Mesendoderm (in vitro differentiated cells): ENCODE measurements around the gene COG4.

Experiments used
- DNase-seq: peaks from one replicate; pipeline ENCODE4 v3.0.0; 2013
- H2AK5ac ChIP-seq: 2 replicates; pipeline ENCODE4 v1.6.1; 2013; ENCODE audit warnings: low read length, inconsistent platforms
- H2BK120ac ChIP-seq: 2 replicates; pipeline ENCODE4 v1.6.1; 2013; ENCODE audit warnings: low read depth, mild to moderate bottlenecking, low read length, moderate library complexity, mixed read lengths
- H2BK15ac ChIP-seq: replicated peaks from 2 replicates; pipeline ENCODE4 v1.6.1; 2013; ENCODE audit warnings: low read depth, mild to moderate bottlenecking, moderate library complexity
- H2BK5ac ChIP-seq: 2 replicates; pipeline ENCODE4 v1.6.1; 2013; ENCODE audit warnings: low read length, inconsistent platforms
- H3K18ac ChIP-seq: 2 replicates; pipeline ENCODE4 v1.6.1; 2013; ENCODE audit warnings: mild to moderate bottlenecking, low read length, mixed read lengths
- H3K23ac ChIP-seq: one replicate; pipeline ENCODE4 v1.6.1; 2013; ENCODE audit warnings: low read length
- H3K27ac ChIP-seq: 2 replicates; pipeline ENCODE4 v1.5.1; 2013; ENCODE audit warnings: low read depth, mild to moderate bottlenecking, inconsistent platforms, low read length, moderate library complexity
- H3K27me3 ChIP-seq: 2 replicates; pipeline ENCODE4 v1.6.1; 2013; ENCODE audit warnings: low read length, control low read depth, mild to moderate bottlenecking, inconsistent platforms; ENCODE audit not compliant: insufficient read depth, poor library complexity
- H3K36me3 ChIP-seq: 2 replicates; pipeline ENCODE4 v1.6.1; 2013; ENCODE audit warnings: low read length, inconsistent platforms; ENCODE audit not compliant: control insufficient read depth, insufficient read depth
- H3K4ac ChIP-seq: one replicate; pipeline ENCODE4 v1.6.1; 2013; ENCODE audit warnings: low read depth, mild to moderate bottlenecking, low read length, moderate library complexity
- H3K4me1 ChIP-seq: 2 replicates; pipeline ENCODE4 v1.6.1; 2013; ENCODE audit warnings: low read depth, low read length, inconsistent platforms; ENCODE audit not compliant: control insufficient read depth
- H3K4me2 ChIP-seq: 2 replicates; pipeline ENCODE4 v1.6.1; 2013; ENCODE audit warnings: low read length
- H3K4me3 ChIP-seq: 2 replicates; pipeline ENCODE4 v1.5.1; 2013; ENCODE audit warnings: mild to moderate bottlenecking, low read length
- H3K56ac ChIP-seq: one replicate; pipeline ENCODE4 v1.6.1; 2013; ENCODE audit warnings: low read length
- H3K79me1 ChIP-seq: 2 replicates; pipeline ENCODE4 v1.6.1; 2013; ENCODE audit warnings: low read length, inconsistent platforms
- H3K79me2 ChIP-seq: 2 replicates; pipeline ENCODE4 v1.6.1; 2013; ENCODE audit warnings: mild to moderate bottlenecking, low read length; ENCODE audit not compliant: control insufficient read depth, insufficient read depth
- H3K9ac ChIP-seq: 2 replicates; pipeline ENCODE4 v1.6.1; 2013; ENCODE audit warnings: low read length, inconsistent platforms
- H4K5ac ChIP-seq: one replicate; pipeline ENCODE4 v1.6.1; 2013; ENCODE audit warnings: low read length
- H4K8ac ChIP-seq: one replicate; pipeline ENCODE4 v1.6.1; 2013; ENCODE audit warnings: low read depth, mild to moderate bottlenecking, control low read depth, low read length, moderate library complexity
- WGBS: extraction: QIAGEN DNeasy Blood & Tissue Kit; methylation state at CpG from one replicate; pipeline ENCODE4 v1.1.7; 2013; ENCODE audit warnings: low lambda C conversion rate, missing lambda C conversion rate; ENCODE audit not compliant: insufficient coverage; ENCODE audit errors: extremely low coverage; 5-methylcytosine and 5-hydroxymethylcytosine counted together

COG4 gene

DNA sequence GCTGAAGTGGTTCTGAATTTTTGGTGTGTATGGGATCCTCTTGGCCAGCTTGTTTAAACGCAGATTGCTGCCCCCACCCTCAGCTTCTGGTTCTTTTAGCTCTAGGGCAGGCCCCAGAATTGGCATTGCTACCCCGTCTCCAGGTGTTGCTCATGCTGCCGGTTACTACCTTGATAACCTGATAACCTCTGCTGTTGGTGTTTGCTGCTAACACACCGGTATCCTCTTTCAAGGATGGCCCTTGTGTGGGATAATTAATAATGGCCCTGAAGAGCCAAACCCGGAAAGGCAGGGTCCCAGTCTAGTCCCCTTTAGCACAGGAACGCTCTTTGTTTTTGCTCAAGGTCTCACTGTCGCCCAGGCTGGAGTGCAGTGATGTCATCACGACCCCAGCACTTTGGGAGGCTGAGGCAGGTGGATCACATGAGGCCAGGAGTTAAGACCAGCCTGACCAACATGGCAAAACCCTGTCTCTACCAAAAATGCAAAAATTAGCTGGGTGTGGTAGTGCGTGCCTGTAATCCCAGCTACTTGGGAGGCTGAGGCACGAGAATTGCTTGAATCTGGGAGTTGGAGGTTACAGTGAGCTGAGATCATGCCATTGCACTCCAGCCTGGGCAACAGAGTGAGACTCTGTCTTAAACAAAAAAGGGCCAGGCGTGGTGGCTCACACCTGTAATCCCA, 83.2 kb downstream of the COG4 start:
- Histone ChIP-seq H3K56ac (peak overlapping the region; percentile 12), H3K9ac (peak overlapping the region; percentile 90), H3K4me3 (no peak overlapping the region), H3K27me3 (no peaks in the 10 kb centered on the region), H3K79me2 (peaks cover 26% of the 10 kb centered on the region), H2AK5ac (no peak overlapping the region), H2BK120ac (no peak overlapping the region), H3K79me1 (peaks cover 2% of the 10 kb centered on the region), H3K4me1 (peaks cover 5% of the 10 kb centered on the region), H4K5ac (no peak overlapping the region), H2BK5ac (no peak overlapping the region), H3K4me2 (no peak overlapping the region), H3K27ac (no peak overlapping the region), H3K36me3 (no peaks in the 10 kb centered on the region), H3K4ac (no peak overlapping the region), H3K18ac (no peak overlapping the region), H4K8ac (no peak overlapping the region), H2BK15ac (no peak overlapping the region), H3K23ac (no peak overlapping the region)
- WGBS: no CpG with 5 or more reads among the region's 11 CpGs
- no peak for DNase-seq

DNA sequence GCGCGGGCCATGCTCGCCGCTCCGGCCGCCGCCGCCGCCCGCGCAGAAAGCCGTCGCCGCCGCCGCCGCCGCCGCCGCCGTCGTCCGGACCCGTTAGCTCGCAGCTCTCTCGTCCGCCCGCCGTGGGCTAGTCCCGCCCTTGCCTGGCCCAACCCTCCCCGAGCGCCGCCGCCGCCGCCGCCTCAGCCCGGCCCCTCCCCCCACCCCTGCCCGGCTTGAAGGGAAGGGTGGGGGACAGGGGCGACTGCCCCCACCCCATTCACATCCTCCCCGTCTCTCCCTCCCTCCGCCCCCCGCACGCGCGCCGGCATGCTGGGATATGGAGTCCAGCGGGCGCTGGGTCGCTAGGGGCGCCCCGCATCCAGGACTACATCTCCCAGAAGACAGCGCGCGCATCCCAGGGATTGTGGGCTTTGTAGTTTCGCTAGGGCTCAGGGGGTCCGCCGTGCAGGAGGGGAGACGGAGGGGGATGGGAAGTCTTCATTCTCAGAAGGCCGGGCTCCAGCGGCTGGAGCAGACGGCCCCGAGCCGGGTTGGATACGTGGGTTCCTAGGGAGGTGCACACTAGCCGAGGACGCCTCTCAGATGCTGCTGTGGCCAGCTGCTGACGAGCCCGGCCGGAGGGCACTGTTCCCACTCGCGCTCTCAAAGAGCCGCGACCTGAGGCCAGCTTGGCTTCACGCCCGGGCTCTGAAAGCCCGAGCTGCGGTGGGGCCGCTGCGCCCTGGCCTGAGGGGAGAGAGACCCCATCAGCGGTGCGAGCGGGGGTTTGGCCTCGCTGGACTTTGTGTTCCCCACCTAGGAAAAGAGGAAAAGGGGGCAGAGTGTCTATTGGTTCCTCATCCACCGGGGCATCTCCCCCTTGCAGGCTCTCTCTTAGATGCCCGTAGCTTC, 84.1 kb downstream of the COG4 start, which contains the start of gene ST3GAL2:
ST3GAL2 (minus strand) TSS at position 132 of the 894 bp plus-strand sequence. CDS start 40,570 bp downstream, outside the sequence.
- Histone ChIP-seq H2BK120ac (peak within 1 kb of the TSS; percentile 3), H3K79me2 (peaks cover 35% of the 10 kb centered on the region), H3K4me2 (peak within 1 kb of the TSS; percentile 85), H3K36me3 (peaks cover 2% of the 10 kb centered on the region), H4K8ac (no peak within 1 kb of the TSS), H2BK5ac (peak within 1 kb of the TSS; percentile 91), H3K18ac (peak within 1 kb of the TSS; percentile 95), H3K27me3 (no peaks in the 10 kb centered on the region), H3K4me3 (peak within 1 kb of the TSS; percentile 89), H3K79me1 (peaks cover 8% of the 10 kb centered on the region), H3K4ac (peak within 1 kb of the TSS; percentile 94), H4K5ac (no peak within 1 kb of the TSS), H2BK15ac (no peak within 1 kb of the TSS), H3K56ac (peak within 1 kb of the TSS; percentile 95), H3K4me1 (peaks cover 5% of the 10 kb centered on the region), H3K27ac (peak within 1 kb of the TSS; percentile 72), H3K23ac (peak within 1 kb of the TSS; percentile 100), H2AK5ac (peak within 1 kb of the TSS; percentile 96), H3K9ac (peak within 1 kb of the TSS; percentile 90)
- DNase-seq: peak; percentile 98
- no CpG with 5 or more reads among the region's 86 CpGs for WGBS

DNA sequence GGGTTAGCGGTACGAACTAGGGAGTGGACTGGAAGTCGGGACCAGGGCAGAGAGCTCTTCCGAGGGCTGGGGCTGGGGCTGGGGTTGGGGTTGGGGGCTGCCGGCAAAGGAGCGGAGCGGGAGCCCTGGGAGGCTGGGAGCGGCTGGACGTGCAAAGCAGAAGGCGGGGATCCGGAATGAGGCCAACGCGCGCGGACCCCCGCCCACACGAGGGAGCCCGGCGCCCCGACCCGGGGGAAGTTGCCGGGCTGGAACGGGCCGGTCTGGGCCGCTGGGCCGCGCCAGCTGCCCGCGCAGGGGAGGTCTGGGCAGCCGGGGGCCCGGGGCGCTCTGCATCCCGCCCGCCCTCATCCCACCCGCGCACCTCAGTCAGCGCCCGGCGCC, 84.8 kb downstream of the COG4 start:
- peaks cover 41% of the 10 kb centered on the region for H3K79me2 ChIP-seq
- peak overlapping the region; percentile 63 for H3K4me2 ChIP-seq
- H3K79me1 ChIP-seq: peaks cover 12% of the 10 kb centered on the region
- no peak overlapping the region for H3K23ac ChIP-seq
- no CpG with 5 or more reads among the region's 39 CpGs for WGBS
- peak overlapping the region; percentile 94 for H3K4ac ChIP-seq
- H2BK15ac ChIP-seq: no peak overlapping the region
- no peak overlapping the region for H4K8ac ChIP-seq
- peak overlapping the region; percentile 87 for H3K56ac ChIP-seq
- H3K27me3 ChIP-seq: no peaks in the 10 kb centered on the region
- peak overlapping the region; percentile 84 for H3K9ac ChIP-seq
- H3K4me3 ChIP-seq: peak overlapping the region; percentile 89
- peak overlapping the region; percentile 72 for H3K27ac ChIP-seq
- no peak overlapping the region for H2BK5ac ChIP-seq
- no peak for DNase-seq
- H3K4me1 ChIP-seq: peaks cover 8% of the 10 kb centered on the region
- peaks cover 2% of the 10 kb centered on the region for H3K36me3 ChIP-seq
- peak overlapping the region; percentile 3 for H2BK120ac ChIP-seq
- peak overlapping the region; percentile 95 for H3K18ac ChIP-seq
- no peak overlapping the region for H2AK5ac ChIP-seq
- no peak overlapping the region for H4K5ac ChIP-seq

DNA sequence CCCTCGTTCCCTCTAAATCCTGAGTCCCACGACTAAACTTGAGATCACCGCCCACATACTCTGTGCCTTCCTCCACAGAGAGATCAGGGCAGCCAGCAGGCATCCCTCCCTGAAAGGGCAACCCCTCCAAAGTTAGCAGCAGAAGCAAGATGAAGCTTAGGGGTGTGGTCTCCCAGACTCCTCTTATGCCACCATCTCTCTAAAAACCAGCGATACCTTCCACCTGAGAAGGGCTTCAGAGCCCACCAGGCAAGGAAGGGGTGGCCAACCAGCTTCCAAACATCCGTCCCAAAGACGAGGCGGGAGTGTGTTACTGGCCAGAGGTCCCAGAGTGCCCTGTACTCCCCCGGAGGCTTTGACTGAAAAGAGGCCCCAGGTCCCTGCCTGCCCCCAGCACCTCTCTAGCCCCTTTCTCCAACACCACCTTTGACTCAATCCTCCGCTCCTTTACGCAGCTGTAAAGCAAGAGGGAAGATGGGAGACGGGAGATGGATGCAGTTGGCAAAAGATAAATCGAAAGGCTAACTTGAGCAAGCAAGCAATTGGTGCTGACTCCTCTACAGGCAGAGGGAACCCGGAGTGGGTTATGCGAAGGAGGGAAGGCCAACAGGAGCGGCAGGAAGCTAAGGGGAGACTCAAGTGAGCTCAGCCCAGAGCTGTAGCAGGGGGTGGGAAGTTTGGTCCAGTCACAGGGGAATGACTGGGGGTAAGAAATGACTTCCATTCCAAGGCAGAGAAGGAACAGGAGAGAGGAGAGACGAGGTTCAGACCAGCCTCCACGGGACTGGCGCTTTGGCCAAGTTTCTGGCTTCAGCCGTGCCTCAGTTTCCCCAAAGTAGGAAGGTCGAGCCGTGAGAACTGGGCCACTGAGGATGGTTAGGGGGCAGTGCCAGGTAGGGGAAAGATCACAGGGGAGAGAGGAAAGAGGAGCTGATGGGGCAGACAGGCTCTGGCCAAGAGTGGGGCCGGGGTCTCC, 85.5 kb downstream of the COG4 start:
- H3K79me1 ChIP-seq: peaks cover 18% of the 10 kb centered on the region
- peak overlapping the region; percentile 72 for H3K27ac ChIP-seq
- H2BK15ac ChIP-seq: no peak overlapping the region
- H4K8ac ChIP-seq: peak overlapping the region; percentile 78
- peaks cover 2% of the 10 kb centered on the region for H3K36me3 ChIP-seq
- peak overlapping the region; percentile 75 for H3K23ac ChIP-seq
- H3K4me3 ChIP-seq: peak overlapping the region; percentile 89
- peak overlapping the region; percentile 95 for H3K18ac ChIP-seq
- H3K4me2 ChIP-seq: peak overlapping the region; percentile 63
- no peaks in the 10 kb centered on the region for H3K27me3 ChIP-seq
- H2AK5ac ChIP-seq: peak overlapping the region; percentile 96
- peak; percentile 67 for DNase-seq
- no peak overlapping the region for H4K5ac ChIP-seq
- peak overlapping the region; percentile 87 for H3K56ac ChIP-seq
- peaks cover 15% of the 10 kb centered on the region for H3K4me1 ChIP-seq
- peak overlapping the region; percentile 94 for H3K4ac ChIP-seq
- peak overlapping the region; percentile 3 for H2BK120ac ChIP-seq
- H3K9ac ChIP-seq: peak overlapping the region; percentile 84
- H2BK5ac ChIP-seq: peak overlapping the region; percentile 94
- H3K79me2 ChIP-seq: peaks cover 48% of the 10 kb centered on the region
- WGBS: no CpG with 5 or more reads among the region's 22 CpGs

DNA sequence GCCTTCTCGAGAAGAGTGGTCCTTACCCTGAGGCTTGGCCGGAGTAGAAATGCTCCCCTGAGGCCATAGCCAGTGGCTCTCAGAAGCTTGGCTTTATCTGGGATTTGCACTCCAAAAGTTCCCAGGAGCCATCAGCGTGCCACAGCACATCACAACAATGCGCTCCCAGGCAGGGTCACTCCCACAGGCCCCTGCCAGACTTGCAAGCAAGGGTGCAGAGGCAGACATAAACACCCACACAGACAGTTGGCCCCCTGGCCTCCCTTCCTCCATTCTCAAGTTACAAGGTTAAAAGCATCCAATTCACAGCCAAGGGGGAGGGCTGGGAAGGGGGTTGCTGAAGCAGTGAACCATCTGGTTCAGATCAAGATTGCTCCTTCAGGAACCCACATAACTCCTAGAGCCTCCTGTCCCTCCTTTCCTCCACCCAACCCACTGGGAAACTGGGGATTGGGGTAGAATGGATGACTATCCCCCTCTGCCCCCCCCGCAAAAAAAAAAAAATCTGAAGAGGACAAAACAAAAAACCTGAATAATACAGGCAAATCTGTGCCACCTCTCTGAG, 86.3 kb downstream of the COG4 start:
- Histone ChIP-seq H3K27me3 (no peaks in the 10 kb centered on the region), H3K56ac (peak overlapping the region; percentile 87), H3K27ac (peak overlapping the region; percentile 72), H2AK5ac (no peak overlapping the region), H4K8ac (peak overlapping the region; percentile 78), H3K79me1 (peaks cover 23% of the 10 kb centered on the region), H3K4me1 (peaks cover 21% of the 10 kb centered on the region), H3K18ac (peak overlapping the region; percentile 28), H3K23ac (peak overlapping the region; percentile 75), H3K4me3 (peak overlapping the region; percentile 89), H4K5ac (no peak overlapping the region), H3K9ac (peak overlapping the region; percentile 84), H2BK5ac (peak overlapping the region; percentile 94), H3K79me2 (peaks cover 55% of the 10 kb centered on the region), H3K36me3 (peaks cover 2% of the 10 kb centered on the region), H2BK120ac (no peak overlapping the region), H3K4ac (no peak overlapping the region), H3K4me2 (peak overlapping the region; percentile 63), H2BK15ac (no peak overlapping the region)
- peak; percentile 97 for DNase-seq
- WGBS: no CpG with 5 or more reads among the region's 5 CpGs
